Measurements from ENCODE around the gene SPIN4. TPM values are rescaled to one million over a fixed set of nuclear protein-coding genes. Genes with fewer than 3 reads are reported as not detected.

Gene SPIN4
- total and polyA plus RNA-seq, 2 of the 8 experiments (the other 6 are each of a cell fraction or from before 2014, with no cell fraction given): 8.0 to 11.8 TPM

GRCh38 chrX:63394872-63395271, 43.7 kb upstream of the SPIN4 start:
- peaks cover 0 to 9% of the 10 kb centered on the region in 2 experiments; a peak in 1 of 4 replicates for H3K9me3 ChIP-seq (ENCODE audit: insufficient read depth in 2 of 2, low read depth in 1 of 2, low read length in 1 of 2)
- H3K4me3 ChIP-seq (ENCODE audit: extremely low read depth in 1 of 4, insufficient read depth in 2 of 4, low read depth in 3 of 4, low read length in 4 of 4): no peak overlapping the region
- H2BK15ac ChIP-seq (ENCODE audit: low read length): no peak overlapping the region
- no peaks in the 10 kb centered on the region for H3K23me2 ChIP-seq (ENCODE audit: low read depth, low read length)
- no peak for DNase-seq (ENCODE audit: low read depth in 1 of 2, low spot score in 2 of 2)
- no peak overlapping the region for H3K56ac ChIP-seq (replicated peaks; ENCODE audit: insufficient read length, low read depth, low read length)
- no peak overlapping the region for H4K5ac ChIP-seq (ENCODE audit: insufficient read length, low read depth, low read length)
- H3K79me2 ChIP-seq (ENCODE audit: control insufficient read depth in 1 of 2, insufficient read depth in 2 of 2, low read length in 2 of 2): no peaks in the 10 kb centered on the region
- no peaks in the 10 kb centered on the region; a peak in 1 of 8 replicates for H3K36me3 ChIP-seq (ENCODE audit: control insufficient read depth in 2 of 4, insufficient read depth in 4 of 4, low read length in 3 of 4)
- H3K4me2 ChIP-seq (ENCODE audit: insufficient read depth in 1 of 2, low read depth in 2 of 2, low read length in 2 of 2): peak overlapping the region in 1 of 2 experiments; percentile 21; a peak in 1 of 4 replicates
- H3K18ac ChIP-seq (ENCODE audit: extremely low read depth, low read length): no peak overlapping the region
- no peak overlapping the region for H2BK12ac ChIP-seq (ENCODE audit: low read depth, low read length)
- ChIA-PET POLR2A (ENCODE audit: partially characterized antibody) (no interaction called here), CTCF (ENCODE audit: partially characterized antibody) (interaction anchor here (0.6 to 0.7 kb wide), 3 partner anchors 33 to 360 kb away, joined by 3 read pairs; no protein-coding TSS in a partner anchor)
- H2AK5ac ChIP-seq (ENCODE audit: low read depth, low read length): no peak overlapping the region
- no peak overlapping the region for H3K23ac ChIP-seq (ENCODE audit: insufficient read length)
- no peaks in the 10 kb centered on the region for H4K20me1 ChIP-seq (replicated peaks in 1 of 2; ENCODE audit: control insufficient read depth in 1 of 2, insufficient read depth in 2 of 2, low read length in 2 of 2)
- no peak overlapping the region for H3K4ac ChIP-seq (replicated peaks; ENCODE audit: insufficient read length, low read depth, low read length)
- H2BK5ac ChIP-seq (ENCODE audit: low read depth, low read length): no peak overlapping the region
- no peak overlapping the region for H3K14ac ChIP-seq (ENCODE audit: insufficient read length)
- H3K4me1 ChIP-seq (replicated peaks in 1 of 4; ENCODE audit: control insufficient read depth in 3 of 4, insufficient read depth in 4 of 4, low read length in 3 of 4): no peaks in the 10 kb centered on the region
- no peak overlapping the region for H2BK20ac ChIP-seq (ENCODE audit: low read length)
- no peaks in the 10 kb centered on the region for H3K27me3 ChIP-seq (replicated peaks in 1 of 4; ENCODE audit: control insufficient read depth in 3 of 4, extremely low read depth in 1 of 4, insufficient read depth in 3 of 4, low read length in 3 of 4)
- no peak overlapping the region for H2BK120ac ChIP-seq (replicated peaks; ENCODE audit: low read depth, low read length)
- TF ChIP-seq ASH2L (IDR thresholded peaks at IDR 0.05; ENCODE audit: low read length) (no peak), BACH1 (IDR thresholded peaks at IDR 0.05; ENCODE audit: low read length) (no peak), GABPA (IDR thresholded peaks at IDR 0.05; ENCODE audit: borderline replicate concordance, insufficient read depth, low read length) (no peak), ATF2 (IDR thresholded peaks at IDR 0.05; ENCODE audit: low read length) (no peak), CTBP2 (IDR thresholded peaks at IDR 0.05; ENCODE audit: borderline replicate concordance, insufficient read depth, insufficient read length, low read length) (no peak), KDM1A (IDR thresholded peaks at IDR 0.05; ENCODE audit: borderline replicate concordance, low read length) (no peak), POU5F1 (IDR thresholded peaks at IDR 0.05; ENCODE audit: low read depth, low read length) (peak; percentile 88)
- 5% methylated on average over 2 of the region's 2 CpGs; no CpG with 5 or more reads in 1 of the 2 experiments for WGBS, 2 experiments (ENCODE audit: extremely low coverage in 1 of 2, insufficient coverage in 1 of 2, insufficient read length in 1 of 2, insufficient replicate concordance in 2 of 2, low coverage in 1 of 2, low lambda C conversion rate in 2 of 2, missing lambda C conversion rate in 1 of 2)
- no peak for FAIRE-seq
- H3K9ac ChIP-seq (replicated peaks in 1 of 4; ENCODE audit: extremely low read depth in 1 of 4, low read depth in 3 of 4, low read length in 3 of 4): no peak overlapping the region
- no peak overlapping the region for H4K8ac ChIP-seq (ENCODE audit: extremely low read depth, insufficient read depth, low read length)
- H3K27ac ChIP-seq (ENCODE audit: low read depth, low read length): no peak overlapping the region
- H3K79me1 ChIP-seq (ENCODE audit: low read depth, low read length): no peaks in the 10 kb centered on the region
- no peak overlapping the region for H2AFZ ChIP-seq (ENCODE audit: low read length)
- H4K91ac ChIP-seq (replicated peaks; ENCODE audit: insufficient read length, low read length): no peak overlapping the region

Measured in H1 (cell line).